ENCODE measurements around the gene ZNF556. TPM values are rescaled to one million over a fixed set of nuclear protein-coding genes. Genes with fewer than 3 reads are reported as not detected.

Gene ZNF556
- total and polyA plus RNA-seq, 2 experiments from 2014 or later, result not detected

- no peak for TF ChIP-seq ZNF462 (CRISPR knock-in tag; IDR thresholded peaks at IDR 0.05)
- TF ChIP-seq REST (IDR thresholded peaks at IDR 0.05; ENCODE audit: unreplicated experiment), result no peak
- no peak for TF ChIP-seq CREB1 (CRISPR knock-in tag; IDR thresholded peaks at IDR 0.05; ENCODE audit: low read depth)
These were observed 29.6 kb downstream of the ZNF556 start (continued) for GRCh38 chr19:2896694-2897093.

Data from GM23338 (cell line).